ENCODE data around the gene ACTR1B.
"Not testable (repeated sequence)": the region's sequence is repeated elsewhere in the genome, so short reads cannot be mapped to it uniquely, and the experiment has no call there.

DNA sequence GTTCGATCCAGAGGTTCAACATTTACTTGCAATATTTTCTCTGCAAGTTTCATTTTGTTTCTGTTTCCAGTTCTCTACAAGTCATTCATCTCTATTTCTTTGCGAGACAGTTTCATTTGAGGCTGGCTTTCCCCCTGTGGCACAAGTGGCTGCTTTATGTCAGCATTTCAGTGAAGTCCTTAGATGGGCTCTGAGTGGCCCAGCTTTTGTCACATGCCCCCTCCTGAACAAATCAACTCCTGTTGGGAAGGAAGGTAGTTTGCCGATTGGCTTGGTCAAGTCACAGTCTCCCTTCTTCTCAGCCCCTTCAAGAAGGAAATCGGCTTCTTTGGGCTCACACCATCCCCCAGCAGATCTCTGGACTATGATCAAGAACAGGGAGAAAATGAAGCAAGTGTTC, 55.1 kb downstream of the ACTR1B start:
- TF ChIP-seq CTCF (IDR thresholded peaks at IDR 0.05; ENCODE audit: insufficient read depth, low read length); POLR2AphosphoS5 (IDR thresholded peaks at IDR 0.05; ENCODE audit: low read depth): not testable (repeated sequence)

Data from HL-60 (cell line).